ENCODE results near the gene C16orf95.
A peak's percentile ranks its signal among the peaks of the same experiment; 100 is the strongest.
"Not testable (repeated sequence)": the region's sequence is repeated elsewhere in the genome, so short reads cannot be mapped to it uniquely, and the experiment has no call there.

Gene C16orf95

DNA sequence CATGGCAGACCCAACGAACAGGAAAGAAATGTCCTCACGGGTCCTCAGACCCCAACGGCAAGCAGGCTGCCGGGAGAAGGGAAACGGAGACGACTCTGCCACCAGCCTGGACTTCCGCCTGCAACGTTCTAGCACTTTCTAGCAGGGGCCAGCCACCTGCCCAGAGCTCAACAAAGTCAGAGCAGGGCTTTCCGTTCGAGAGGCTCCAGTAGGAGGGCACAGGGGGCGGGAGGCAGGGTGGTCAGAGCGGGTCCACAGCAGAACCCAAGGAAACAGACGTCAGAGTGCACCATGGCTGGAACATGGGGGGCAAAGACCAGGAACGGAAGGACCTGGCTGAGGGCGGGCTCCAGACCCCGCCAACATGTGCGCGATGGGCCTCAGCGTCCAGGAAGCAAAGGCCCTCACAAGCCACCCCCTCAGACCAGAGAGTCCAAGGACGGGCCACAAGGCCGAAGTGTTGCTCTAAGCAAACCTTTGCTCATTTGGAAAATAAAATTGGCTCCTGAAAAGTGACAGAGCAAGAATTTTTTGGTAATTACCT lies 29.4 kb upstream of the C16orf95 start:
- no peak for DNase-seq

DNA sequence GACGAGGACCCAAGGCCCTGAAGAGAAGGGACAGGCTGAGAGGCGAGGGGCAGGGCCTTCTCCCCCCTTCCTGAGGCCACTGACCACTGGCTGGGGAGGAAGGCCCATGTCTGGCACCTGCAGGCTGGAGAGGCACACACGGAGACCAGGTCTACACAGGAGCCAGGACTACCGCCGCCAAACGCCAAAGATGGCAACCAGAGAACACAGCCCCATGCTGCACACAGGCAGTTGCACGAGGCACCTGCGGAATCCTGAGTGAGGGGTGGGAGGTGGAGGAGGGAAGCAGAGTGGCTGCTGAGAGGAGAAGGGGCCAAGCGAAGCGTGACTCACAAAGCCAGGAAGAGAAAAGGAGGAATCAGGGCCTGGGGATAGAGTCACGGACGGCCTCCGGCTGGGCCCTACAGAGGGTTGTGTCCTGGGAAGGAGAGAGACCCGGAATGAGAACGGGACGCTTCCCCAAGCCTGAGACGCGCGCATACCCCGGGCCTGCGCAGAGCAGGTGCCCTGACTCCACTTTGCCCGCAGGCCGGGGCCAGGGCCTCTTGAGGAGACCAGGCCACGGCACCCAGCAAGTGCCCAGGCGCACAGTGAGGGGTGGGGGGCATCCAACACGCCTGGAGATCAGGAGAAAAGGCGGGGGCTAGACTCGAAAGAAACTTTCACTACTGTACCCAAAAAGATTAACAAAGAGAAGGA lies 28.7 kb upstream of the C16orf95 start:
- no peak for DNase-seq

DNA sequence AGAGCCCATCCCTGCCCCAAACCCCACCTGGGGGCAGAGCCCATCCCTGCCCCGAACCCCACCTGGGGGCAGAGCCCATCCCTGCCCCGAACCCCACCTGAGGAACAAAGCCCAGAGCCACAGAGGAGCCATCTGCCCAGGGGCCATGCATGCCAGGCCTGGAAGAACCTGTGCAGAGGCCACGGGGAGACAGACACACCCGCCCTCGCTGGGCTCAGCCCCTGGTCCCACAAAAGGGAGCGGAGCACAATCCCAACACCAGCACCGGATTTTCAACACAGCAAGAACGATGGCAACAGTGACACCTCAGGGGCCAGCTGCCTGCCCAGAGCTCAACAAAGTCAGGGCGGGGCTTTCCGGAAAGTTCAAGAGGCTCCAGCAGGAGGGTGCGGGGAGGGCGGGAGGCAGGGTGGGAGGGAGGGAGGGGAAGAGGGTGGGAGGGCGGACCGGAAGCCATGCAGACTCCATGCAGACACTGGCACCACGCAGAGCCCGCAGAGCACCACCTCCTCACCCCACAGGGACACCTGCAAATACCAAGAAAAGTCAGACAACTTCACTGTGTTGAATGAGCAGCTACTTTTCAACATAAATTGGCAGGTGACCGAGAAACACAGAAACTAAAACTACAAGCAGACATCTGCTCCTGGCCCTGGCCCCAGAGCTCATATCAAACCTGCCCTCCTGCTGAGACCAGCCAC lies 27.9 kb upstream of the C16orf95 start:
- peak in 5 of 6 experiments; percentile 17 to 64 (median 43) for DNase-seq

GRCh38 chr16:87344165-87344930 lies 27.2 kb upstream of the C16orf95 start:
- DNase-seq: no peak

- no peak for DNase-seq
Measured at GRCh38 chr16:87343753-87344050, 26.5 kb upstream of the C16orf95 start.

DNA sequence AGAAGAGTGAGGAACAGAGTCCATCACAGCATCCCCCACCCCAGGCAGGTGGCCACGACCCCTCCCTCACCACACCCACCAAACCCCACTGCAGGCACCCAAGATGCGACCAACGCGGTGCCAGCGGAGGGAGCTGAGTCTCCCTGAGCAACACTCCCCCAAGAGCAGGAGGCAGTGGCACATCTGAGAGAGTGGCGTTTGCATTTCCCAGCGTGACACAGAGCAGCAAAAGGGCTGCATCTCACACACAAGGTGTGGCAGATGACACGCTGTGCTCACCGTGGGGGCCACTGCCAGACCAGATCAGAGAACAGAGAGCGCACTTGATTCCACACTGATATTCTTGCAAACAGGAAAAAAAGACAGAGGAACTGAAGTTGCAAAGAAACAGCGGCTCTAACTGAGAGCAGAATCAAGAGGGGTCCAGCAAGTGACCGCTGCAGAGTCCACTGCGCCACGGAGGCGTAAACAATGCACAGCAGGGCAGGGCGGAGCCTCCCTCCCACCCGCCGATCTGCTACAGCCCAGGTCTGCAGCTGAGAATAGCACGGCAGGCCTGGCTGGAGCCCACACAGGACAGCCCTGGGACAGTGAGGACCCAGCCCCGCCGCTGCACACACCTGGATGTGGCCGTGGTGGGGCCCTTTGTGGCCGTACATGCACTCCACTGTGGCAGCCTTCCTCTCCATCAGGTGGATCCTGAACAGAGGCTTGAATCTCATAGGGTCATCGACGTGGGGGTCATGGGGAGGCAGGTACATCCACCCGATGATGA lies 26.0 kb upstream of the C16orf95 start:
- no peak for DNase-seq

DNA sequence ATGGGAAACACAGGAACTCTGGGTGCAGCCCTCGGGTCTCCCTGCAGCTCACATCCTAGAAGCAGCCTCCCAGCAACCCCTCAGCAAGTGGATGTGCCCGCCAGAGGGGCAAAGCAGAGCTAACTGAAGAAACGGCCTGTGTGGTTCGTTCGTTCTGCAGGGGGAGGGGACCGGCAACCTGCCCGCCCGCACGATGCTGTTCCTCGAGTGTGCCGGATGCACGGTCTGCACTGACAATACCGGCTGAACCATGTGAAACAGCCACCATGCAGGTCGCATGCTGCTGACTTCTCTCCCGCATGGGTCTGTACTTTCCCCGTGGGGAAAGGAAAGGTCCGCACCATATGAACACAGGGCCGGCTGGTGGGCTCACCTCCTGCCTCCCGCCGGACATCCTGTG lies 25.3 kb upstream of the C16orf95 start:
- DNase-seq: no peak

GRCh38 chr16:87340198-87340597 lies 23.0 kb upstream of the C16orf95 start:
- no peak for DNase-seq

DNA sequence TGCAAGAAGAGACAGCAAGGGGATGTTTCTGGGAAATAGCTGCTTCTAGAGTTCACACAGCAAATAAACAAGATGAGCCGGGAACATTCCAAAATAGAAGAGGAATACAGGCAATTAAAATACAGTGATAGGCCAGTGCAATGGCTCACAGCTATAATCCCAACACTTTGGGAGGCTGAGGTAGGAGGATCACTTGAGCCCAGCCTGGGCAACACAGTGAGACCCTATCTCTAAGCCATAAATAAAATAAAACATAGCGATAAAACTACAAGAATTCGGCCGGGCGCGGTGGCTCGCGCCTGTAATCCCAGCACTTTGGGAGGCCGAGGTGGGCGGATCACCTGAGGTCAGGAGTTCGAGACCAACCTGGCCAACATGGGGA lies 22.5 kb upstream of the C16orf95 start:
- DNase-seq: not testable (repeated sequence)

DNA sequence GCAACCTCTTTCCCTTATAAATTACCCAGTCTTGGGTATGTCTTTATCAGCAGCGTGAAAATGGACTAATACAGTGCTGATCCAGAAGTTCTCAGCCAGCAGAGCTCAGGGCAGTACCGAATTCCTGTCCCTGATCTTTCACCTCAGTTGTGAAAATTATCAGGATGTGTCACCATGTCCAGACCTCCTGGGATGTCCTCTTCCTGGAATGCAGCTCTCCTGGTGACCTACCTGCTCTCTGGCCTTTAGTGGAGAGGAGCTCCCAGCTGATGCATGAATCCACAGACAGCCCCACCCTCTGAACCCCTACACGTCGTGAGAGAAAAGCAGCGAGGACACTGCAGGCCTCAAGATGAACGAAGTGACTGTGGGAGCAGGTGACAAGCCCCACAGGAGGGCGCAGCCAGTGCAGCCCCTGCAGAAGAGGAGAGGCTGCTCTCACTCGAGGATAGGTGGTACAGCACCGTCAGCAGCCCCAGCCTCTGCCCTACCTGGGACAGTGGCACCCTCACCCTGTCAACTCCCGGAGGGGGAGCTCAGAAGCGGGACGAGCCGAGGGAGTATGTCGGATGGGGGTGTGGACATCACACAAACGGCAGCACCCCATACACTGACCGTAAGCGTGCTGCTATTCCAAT lies 22.0 kb upstream of the C16orf95 start:
- DNase-seq: no peak

- DNase-seq: no peak
Measured at GRCh38 chr16:87338155-87338765, 21.1 kb upstream of the C16orf95 start.

DNA sequence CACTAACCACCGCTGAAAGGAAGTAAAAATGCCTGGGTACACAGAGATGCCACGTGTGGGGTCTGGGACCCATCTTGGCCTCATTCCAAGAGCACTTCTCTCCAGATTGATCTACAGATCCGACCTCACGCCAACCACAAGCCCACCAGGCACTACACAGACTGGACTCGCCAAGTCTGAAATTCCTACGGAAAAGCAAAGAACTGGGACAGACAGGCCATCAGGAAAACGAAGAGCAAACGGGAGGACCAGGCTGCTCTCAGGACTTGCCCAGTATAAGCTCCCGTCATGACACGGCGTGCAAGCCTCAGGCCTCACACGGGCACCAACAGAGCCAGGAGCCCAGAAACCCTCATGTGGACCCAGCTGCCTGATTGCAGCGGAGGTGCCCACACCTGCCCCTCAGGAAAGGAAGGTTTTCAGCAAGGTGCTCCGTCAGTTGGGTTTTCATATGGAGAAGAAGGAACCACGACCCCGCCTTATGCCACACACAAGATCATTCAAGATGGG lies 20.1 kb upstream of the C16orf95 start:
- no peak for DNase-seq

GRCh38 chr16:87336434-87337240 lies 19.4 kb upstream of the C16orf95 start:
- no peak for DNase-seq

DNA sequence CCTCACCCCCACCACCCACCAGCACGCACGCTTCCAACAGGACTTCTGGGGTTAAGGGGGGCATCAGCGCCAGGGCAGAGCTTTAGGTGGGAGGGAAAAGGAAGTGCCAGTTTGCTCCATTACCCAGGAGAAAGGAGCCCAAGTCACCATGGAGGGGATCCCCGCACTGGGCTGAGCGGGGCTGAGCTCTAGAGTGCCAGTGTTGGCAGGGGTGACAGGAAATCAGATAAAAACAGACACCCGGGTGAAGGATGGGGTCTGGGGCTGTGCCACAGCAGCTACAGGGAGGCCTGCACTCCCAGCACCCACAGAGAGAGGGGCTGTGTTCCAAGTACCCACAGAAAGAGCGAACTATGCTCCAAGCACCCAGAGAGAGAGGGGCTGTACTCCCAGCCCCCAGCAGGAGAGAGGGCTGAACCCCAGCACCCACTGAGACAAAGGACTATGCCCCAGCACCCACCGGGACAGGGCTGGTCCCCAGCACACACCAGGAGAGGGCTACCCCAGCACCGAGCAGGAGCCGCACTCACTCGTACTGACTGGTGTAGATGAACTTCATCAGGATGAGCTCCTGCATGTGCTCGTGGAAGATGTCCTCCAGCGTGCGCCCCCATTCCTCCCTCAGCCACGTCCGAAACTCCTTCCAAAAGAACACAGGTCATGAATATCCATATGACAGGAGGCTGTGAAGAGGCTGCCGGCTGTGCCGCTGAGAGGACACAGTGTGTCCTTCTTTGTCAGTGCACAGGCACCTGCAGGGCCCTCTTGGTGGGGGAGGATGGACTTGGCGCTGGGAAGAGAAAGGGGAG lies 18.6 kb upstream of the C16orf95 start:
- no peak for DNase-seq

GRCh38 chr16:87334651-87335624 lies 17.7 kb upstream of the C16orf95 start:
- DNase-seq: no peak

- DNase-seq: no peak
Measured at GRCh38 chr16:87333581-87334331, 16.6 kb upstream of the C16orf95 start.

DNA sequence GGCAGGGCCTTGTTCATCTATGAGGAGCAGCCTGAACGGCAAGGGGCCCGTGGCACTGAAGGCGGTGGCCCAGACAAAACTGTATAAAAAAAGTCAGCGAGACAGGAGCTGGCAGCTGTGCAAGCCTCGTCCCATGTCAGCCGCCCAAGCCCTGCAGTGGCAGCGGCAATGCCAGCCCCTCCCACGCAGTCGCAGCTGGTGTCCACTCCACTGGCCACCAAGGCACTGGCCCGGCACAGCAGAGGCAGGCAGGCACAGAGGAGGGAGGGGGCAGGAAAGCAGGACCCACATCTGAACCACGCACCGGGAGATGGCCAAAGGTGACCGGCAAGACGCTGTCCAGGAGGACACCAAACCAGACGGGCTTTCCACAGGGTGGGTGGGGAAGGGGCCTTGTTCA lies 15.9 kb upstream of the C16orf95 start:
- DNase-seq: no peak

DNA sequence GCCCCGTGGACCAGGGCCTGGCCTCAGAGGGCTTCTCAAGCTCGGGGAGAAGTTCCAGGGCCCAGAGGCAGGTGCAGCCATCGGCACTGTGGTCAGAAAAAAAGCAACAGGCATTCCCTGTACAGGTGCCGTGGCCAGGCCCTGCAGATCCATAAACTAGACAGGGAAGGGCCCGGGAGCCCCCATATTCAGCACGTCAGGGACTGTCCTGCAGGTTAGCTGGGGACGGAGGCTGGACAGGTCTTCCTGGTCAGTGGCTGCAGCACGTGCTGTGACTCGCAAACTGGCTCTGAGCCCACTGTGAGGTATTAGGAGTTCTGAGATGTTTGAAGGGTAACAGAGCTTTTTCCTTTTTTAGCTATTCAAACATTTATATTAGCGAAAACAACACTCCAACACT lies 15.0 kb upstream of the C16orf95 start:
- no peak for DNase-seq
